Mucosa of descending colon (tissue), 3 donors: ENCODE measurements around the gene NCOA7. TPM values are rescaled to one million over a fixed set of nuclear protein-coding genes. Genes with fewer than 3 reads are reported as not detected.

Experiments
- ATAC-seq: fragments of 200-7000 bp; cut with Tn5 transposase; one replicate; pipeline ENCODE4 v1.9.1; 2020; ENCODE audit warnings: mild to moderate bottlenecking, moderate library complexity
- DNase-seq, 3 donors: peaks; one replicate each; pipeline ENCODE4 v3.0.0-alpha.2; 2020
- H3K36me3 ChIP-seq: fragments of 200-600 bp; one replicate; pipeline ENCODE4 v1.8.0; 2021; ENCODE audit warnings: low read depth, mild to moderate bottlenecking
- H3K4me1 ChIP-seq: fragments of 200-600 bp; one replicate; pipeline ENCODE4 v1.8.0; 2021; ENCODE audit warnings: low read depth, mild to moderate bottlenecking
- H3K4me3 ChIP-seq: fragments of 200-600 bp; one replicate; pipeline ENCODE4 v1.8.0; 2021; ENCODE audit warnings: mild to moderate bottlenecking
- H3K9me3 ChIP-seq: fragments of 200-600 bp; one replicate; pipeline ENCODE4 v1.8.0; 2021; ENCODE audit warnings: mild to moderate bottlenecking
- CTCF ChIP-seq: fragments of 200-600 bp; IDR thresholded peaks from one replicate; pipeline ENCODE4 v1.8.0; 2022; ENCODE audit warnings: antibody characterized with exemption, mild to moderate bottlenecking
- intact Hi-C, 2 donors: fragments of 100-400 bp; cut with DNase I in 1 of 2; cut with micrococcal nuclease in 1 of 2; formaldehyde crosslinking; loops; one replicate each; pipeline versions ENCODE4 v1.11.0 to v1.11.1; 2022; cut with DNase I, micrococcal nuclease
- total RNA-seq, 3 donors: library from RNA; stranded (reverse); fragmentation: NEBNext Ultra II Directional in 2 of 3; extraction: Animal tissue kit (Norgen Biotek cat#: 25700) in 2 of 3; gene quantifications; one replicate each; pipeline versions ENCODE4 v1.2.1 to v1.2.4, GENCODE V29; 2021 to 2023
- donor health status: DM: no; HTN: no; CAD: no; lungs with moderate emphysema.
- donor health status: DM: no; HTN: no; CAD: no.
- donor health status: DM: no; HTN: yes; CAD: no.

NCOA7 gene
- total RNA-seq, 3 donors from 2014 or later, result 28.9 to 54.0 (median 49.6) TPM

- peak; percentile 62 to 86 (median 70) for DNase-seq
- H3K4me1 ChIP-seq, result peaks cover 21% of the 10 kb centered on the region
Observed at GRCh38 chr6:125944434-125944816, 153.7 kb downstream of the NCOA7 start.

GRCh38 chr6:125944896-125945295 lies 154.1 kb downstream of the NCOA7 start:
- ATAC-seq (no peak), DNase-seq (no peak)
- no peak for TF ChIP-seq CTCF
- Histone ChIP-seq H3K9me3 (no peaks in the 10 kb centered on the region), H3K4me3 (no peak overlapping the region), H3K4me1 (peaks cover 21% of the 10 kb centered on the region), H3K36me3 (no peaks in the 10 kb centered on the region)
- intact Hi-C loops, result no loop called here

More at GRCh38 chr6:125944434-125944816, 153.7 kb downstream of the NCOA7 start:
- peak; percentile 80 for ATAC-seq
- H3K36me3 ChIP-seq, result no peaks in the 10 kb centered on the region
- no peaks in the 10 kb centered on the region for H3K9me3 ChIP-seq
- no peak for TF ChIP-seq CTCF
- no peak overlapping the region for H3K4me3 ChIP-seq
- intact Hi-C loops, result no loop called here

- ATAC-seq, result no peak
- H3K36me3 ChIP-seq, result no peaks in the 10 kb centered on the region
- no peaks in the 10 kb centered on the region for H3K9me3 ChIP-seq
- DNase-seq, result no peak
- intact Hi-C loops, result no loop called here
- H3K4me1 ChIP-seq, result peaks cover 21% of the 10 kb centered on the region
- no peak overlapping the region for H3K4me3 ChIP-seq
- no peak for TF ChIP-seq CTCF
Observed at GRCh38 chr6:125945378-125946141, 154.8 kb downstream of the NCOA7 start.

GRCh38 chr6:125947615-125948014 lies 156.9 kb downstream of the NCOA7 start:
- DNase-seq (no peak), ATAC-seq (no peak)
- TF ChIP-seq CTCF, result no peak
- H3K36me3 ChIP-seq, result no peaks in the 10 kb centered on the region
- H3K4me3 ChIP-seq, result no peak overlapping the region
- no peaks in the 10 kb centered on the region for H3K9me3 ChIP-seq
- H3K4me1 ChIP-seq, result peaks cover 17% of the 10 kb centered on the region
- intact Hi-C loops, result no loop called here

GRCh38 chr6:125948455-125948854 lies 157.7 kb downstream of the NCOA7 start:
- DNase-seq (no peak), ATAC-seq (no peak)
- Histone ChIP-seq H3K9me3 (no peaks in the 10 kb centered on the region), H3K36me3 (no peaks in the 10 kb centered on the region), H3K4me1 (peaks cover 9% of the 10 kb centered on the region), H3K4me3 (no peak overlapping the region)
- intact Hi-C loops, result no loop called here
- no peak for TF ChIP-seq CTCF
